ENCODE results near the gene EFCAB9.
A peak's percentile ranks its signal among the peaks of the same experiment; 100 is the strongest.

The EFCAB9 gene

DNA sequence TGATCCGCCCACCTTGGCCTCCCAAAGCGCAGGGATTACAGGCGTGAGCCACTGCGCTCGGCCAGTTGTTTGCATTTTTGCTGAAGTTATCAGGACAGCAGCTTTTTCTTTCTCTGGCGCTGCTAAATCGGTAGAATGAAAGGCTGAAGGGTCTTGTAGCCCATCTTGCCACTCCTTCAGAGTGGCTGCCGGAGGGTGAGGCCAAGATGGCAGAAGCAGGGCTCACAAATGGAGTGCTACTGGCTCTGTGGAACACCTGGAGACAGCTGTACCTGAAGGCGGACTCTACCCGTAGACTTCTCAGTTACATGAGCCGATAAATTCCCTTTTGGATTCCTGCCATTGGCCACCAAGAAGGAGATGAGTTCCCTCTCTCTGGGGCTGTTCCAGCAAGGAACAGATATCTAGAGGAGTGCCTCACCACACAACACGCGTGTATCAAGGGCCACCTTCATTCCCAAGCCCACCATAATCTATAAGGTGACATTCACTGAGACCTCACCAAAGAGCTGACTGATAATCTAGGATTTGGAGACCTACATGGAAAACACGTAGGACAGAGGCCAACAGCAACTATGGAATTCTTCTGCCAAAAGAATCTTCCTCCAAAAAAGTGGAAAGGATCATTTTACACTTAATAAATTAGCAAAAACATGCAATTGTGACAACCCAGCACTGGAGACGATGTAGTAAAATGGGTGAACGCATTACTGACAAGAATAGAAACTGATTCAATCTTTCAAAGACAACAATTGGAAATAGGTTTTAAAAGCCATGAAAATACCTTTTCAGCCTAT is 27.7 kb upstream of the EFCAB9 start:
- DNase-seq = no peak

DNA sequence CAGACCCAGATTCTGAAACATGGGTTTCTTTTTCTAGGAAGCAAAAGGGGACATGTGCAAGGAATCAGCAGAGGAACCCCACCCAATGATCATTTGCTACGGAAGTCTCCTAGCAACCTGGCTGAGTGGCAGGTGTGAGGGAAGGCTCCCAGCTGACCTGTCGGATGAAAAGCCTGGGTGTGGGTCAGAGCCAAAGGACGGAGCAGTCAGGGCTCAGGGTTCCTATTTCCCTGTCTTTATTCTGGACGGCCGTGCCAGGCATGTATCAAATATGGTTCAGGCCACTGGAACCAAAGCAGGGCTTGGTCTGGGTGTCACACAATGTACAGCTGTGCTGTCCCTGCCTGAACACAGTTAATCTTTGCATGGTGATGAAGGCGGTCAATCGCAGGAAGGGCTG is 26.1 kb upstream of the EFCAB9 start:
- no peak for DNase-seq

DNA sequence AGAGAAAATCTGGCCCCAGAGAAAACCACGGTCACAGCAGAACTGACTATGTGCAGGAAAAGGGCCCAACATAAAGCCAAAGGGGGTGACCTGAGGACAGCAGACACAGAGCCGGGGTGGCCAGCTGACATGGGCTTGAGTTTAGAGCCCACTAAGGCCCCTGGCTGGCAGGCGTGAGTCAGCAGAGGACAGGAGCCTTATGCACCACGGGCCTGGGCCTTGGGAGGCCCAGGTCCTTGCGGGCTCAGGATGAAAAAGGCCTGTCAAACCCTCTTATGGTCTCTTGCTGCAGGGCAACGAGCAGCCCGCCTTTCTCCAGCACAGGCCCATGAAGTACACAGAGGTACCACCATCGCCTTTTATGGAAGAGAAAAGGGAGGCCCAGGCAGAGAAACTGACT is 25.7 kb upstream of the EFCAB9 start:
- no peak for DNase-seq

DNA sequence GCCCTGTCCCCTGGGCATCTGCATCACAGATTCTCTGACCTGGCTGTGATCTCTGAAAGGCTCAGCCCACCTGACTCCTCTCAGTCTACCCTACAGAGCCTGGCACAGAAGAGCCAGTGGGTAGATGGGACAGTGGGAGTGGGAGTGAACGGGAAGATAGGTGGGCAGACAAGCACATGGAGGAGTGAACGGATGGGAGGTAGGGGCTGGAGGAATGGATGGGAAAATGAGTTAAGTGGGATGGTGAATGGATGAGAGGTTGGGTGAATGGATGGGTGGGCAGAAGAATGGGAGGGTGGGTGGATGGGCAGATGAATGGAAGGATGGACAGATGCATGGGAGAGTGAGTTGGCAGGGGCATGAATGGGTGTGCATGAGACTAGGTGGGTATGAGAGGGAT is 24.8 kb upstream of the EFCAB9 start:
- no peak for DNase-seq

DNA sequence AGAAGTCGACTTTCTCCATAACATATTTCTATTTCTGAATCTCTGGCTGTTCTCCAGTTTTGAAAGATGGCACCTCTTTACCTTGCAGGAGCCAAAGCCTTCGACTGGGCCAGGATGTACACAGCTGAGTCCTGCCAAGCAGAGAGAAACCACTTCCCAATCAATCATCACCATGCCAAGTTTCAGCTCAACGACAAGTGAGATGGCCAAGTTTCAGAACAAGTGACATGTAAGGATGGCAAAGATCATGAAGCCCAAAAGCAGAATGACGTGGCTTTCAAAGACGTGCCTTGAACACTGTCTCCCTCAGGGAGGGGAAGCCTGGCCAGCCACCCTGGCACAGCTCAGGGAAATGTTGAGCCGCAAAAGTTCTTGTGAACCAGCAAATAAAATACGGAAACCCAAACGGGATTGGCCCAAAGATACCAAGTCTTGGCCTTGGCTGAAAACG is 23.7 kb upstream of the EFCAB9 start:
- DNase-seq = no peak

DNA sequence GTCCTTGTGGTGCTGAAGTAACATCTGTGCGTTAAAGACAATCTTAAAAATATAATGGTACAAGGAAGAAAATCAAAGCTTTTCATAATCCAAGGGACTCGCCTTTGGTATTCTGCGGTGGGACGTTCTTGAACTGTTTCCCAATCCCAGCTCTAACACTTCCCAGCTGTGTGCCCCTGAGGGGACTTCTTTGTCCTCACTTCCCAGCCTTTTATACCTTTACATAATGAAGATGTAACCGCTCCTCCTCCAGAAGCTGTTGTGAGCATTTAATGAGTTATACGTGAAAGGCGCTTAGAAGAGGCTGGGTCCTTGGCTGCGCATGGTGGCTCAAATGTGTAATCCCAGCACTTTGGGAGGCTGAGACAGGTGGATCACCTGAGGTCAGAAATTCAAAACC is 22.9 kb upstream of the EFCAB9 start:
- DNase-seq = no peak

DNA sequence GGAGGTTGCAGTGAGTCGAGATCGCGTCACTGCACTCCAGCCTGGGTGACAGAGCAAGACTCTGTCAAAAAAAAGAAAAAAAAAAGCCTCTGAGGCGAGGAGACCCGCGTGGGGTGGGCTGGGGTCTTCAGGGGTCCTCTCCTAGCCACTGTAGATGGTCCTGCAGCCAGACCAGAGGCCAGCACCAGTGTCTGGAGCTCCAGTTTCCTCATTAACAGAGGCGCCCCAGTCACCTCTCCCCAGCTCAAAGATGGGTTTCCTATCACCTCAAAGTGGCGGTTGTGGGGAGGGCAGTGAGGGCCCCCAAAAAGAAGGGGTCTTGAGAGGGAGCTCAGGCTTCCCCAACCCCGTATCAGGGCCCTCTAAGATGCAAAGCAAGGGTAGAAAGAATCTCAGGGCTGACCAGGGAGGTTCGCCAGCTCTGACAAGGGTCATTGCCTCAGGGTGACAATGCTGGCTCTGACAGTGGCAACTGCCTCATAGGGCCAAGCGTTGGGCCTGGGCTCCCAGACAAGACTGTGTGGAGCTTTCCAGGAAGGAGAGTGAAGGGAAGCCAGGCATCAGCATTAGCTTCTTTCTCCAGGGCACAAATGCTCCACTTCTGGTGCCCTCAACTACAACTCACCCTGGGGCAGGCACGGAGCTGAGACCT is 20.9 kb upstream of the EFCAB9 start:
- no peak for DNase-seq

DNA sequence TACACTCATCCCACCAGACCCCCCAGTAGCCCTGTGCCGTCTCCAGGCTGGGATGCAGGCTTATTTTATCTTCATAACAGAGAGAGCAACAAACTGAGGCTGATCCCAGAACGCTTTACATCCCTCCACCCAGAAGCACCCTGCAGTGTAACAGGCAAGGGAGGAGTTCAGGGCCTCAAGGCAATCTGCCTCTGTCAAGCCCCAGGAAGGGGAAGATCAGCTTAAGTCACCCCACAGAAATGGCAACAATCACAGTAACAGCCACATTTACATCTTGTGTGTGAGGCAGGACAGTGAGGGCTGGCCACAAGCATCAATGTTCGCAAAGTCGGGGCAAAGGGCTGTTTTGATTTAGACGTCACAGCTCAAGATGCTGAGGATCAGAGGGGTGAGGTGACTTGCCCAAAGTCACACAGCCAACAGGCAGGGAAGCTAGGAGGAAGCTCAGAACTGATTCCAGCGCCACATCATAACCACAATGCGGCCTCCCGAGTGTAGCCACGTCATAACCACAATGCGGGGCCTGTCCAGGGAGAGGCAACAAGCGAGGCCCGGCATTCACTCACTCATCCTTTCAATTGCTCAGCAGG is 20.3 kb upstream of the EFCAB9 start:
- peak; percentile 79 for DNase-seq

DNA sequence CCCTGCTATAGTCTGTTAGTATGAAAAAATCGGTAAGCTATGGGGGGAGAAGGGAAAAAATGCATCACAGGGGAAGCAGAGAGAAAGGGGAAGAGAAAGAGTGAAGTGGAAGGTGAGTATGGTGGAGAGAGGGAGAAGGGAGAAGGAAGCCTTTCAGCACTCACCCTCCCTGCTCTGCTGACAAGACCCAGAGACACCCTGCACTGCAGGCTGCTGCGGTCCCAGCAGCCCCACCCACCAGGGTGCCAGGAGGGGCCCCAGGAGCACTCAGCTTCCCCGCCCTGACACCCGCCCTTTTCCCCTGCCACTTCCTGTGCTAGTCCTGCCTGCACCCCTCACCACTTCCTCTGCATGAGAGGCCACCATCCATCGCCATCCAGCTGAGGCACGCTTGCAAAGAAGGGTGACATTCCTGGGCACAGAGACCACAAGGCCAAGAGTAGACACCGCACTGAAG is 18.7 kb upstream of the EFCAB9 start:
- peak; percentile 89 for DNase-seq

DNA sequence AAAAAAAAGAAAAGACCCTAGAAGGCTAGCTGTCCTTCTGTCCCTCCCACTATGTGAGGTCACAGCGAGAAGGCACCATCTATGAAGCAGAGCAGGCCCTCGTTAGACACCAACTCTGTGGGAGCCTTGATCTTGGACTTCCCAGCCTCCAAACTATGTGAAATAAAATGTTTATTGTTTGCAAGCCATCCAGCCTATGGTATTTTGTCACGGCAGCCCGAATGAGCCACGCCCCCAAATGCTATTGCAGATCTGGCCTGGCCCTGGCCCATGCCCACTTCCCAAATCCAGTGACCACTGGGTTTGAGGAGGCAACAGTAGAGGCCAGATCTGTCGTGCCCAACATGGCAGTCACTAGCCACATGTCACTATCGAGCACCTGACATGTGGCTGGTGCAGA is 16.8 kb upstream of the EFCAB9 start:
- no peak for DNase-seq

DNA sequence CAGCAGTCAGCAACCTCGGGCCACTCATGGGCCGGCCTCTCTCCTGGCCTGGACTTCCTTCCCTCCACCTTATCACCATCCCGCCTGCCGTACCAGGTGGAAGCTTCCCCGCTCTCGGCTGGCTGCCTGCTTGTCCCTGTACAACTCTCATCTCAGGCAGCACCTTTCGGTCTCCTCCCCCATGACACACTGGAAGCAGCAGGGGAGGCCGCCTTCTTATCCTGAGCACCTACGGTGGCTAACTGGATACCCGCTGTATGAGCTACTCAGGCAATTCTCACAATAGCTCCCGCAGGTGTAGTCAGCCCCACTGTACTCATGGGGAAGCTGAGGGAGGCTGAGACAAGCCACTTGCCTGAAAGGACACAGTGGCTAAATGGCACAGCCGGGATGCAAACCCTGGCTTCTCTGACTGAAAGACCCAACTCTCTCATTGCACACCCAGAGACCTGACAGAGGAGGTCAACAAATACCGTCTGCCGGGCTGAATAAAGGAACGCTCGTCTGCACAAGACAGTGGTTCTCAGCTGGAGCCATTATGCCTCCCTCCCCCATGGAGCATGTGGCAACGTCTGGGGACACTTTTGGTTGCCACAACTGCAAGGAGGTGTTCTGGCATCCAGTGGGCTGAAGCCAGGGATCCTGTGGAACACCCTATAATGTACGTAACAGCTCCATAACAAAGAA is 15.5 kb upstream of the EFCAB9 start:
- no peak for DNase-seq

DNA sequence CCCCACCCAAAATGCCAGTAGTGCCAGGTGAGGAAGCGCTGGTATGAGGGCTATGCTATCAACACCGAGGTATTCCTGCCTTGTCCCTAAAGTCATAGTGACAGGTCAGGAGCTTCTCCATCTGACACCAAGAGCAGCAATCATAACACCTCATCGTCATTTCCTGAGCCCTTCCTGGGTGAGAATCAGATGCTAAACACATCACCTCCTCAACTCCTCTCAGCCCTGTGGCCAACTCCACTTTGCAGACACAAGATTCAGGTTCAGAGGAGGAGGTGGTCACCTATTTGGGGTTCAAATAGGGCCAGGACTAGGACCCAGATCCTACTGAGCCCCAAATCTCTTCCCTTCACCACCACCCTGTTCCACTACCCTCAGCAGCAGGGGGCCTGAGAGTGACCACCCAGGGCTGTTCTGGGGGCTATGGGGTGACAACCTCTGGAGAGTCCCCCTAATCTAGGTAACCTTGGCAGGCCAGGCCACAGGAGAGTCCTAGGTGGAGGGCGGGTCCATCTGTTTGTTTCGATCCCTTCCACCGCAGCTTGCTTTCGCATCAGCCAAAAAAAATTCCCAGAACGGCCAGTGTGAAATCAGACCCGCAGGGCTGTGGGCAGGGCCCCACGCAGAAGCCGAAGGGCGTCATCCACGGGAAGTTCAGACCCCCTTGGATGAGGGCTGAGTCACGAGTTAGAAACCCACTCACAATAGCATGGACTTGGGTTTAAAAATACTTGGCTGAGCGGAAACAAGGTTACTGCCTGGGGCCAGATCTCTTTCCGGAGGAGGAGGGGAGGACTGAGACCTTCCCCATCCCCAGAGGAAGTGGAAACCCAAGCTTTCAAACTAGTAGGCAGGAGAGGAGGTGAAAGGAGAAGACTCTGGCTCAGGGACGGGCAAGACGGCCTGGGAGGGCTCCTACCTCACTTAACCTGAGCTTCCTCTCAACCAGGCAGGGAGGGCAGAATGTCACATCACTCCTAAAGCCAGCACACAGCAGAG is 14.7 kb upstream of the EFCAB9 start:
- DNase-seq = peak; percentile 54

DNA sequence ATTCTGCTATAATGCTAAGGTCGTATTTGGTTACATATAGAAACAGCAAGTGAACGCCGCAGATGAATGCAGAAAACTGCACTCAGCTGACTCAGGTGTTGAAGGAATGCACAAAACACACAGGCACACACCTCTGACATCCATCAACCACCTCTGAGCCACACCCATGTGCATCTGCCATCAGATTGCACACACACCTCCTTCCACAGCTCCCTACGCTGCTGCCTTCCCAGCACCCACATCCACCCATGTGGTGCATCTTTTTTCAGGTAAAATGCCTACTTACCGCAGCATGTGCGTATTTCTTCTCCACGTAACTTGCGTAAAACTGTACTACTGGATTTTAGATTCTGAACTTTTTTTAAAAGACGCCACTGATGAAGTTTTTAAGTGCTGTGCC is 13.0 kb upstream of the EFCAB9 start:
- DNase-seq = peak; percentile 13

DNA sequence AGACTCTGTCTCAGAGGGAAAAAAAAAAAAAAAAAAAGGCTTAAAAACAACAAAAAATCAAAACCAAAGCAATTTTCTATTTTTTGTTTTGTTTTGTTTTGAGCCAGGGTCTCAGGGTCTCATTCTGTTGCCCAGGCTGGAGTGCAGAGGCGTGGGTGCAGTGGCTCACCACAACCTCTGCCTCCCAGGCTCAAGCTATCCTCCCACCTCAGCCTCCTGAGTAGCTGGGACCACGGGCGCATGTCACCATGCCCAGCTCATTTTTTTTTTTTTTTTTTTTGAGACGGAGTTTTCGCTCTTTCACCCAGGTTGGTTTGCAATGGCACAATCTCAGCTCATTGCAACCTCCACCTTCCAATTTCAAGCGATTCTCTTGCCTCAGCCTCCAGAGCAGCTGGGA is 11.7 kb upstream of the EFCAB9 start:
- no peak for DNase-seq

DNA sequence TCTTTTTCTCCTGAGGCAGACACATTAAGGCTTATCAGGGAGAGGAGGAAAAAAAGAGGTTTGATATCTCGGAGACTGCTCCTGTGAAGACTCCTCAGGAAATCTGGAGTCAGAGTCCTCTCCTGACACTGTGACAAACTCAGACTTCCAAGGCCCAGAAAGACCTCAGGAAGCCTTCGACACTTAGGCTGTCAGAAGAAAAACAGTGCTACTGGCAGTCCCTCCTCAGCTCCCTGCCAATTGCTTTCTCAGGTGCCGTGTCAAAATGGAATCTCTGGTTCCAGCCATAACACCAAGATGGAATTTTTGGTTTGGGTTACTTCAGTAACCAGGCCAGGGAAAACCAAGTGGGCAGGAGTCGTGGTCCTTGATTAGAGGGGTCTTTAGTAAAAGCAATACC is 10.1 kb upstream of the EFCAB9 start:
- DNase-seq = no peak

DNA sequence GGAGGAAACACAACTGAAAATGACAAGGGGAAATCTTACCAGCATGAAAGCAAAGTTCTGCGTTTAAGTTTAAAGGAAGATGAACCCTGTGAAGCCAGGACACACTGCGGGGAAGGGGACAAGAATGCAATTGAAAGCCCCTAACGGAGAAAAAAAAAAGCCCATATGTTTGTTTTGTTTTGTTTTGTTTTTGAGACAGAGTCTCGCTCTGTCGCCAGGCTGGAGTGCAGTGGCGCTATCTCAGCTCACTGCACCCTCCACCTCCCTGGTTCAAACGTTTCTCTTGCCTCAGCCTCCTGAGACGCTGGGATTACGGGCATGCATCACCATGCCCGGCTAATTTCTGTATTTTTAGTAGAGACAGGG is 8.9 kb upstream of the EFCAB9 start:
- DNase-seq = no peak

DNA sequence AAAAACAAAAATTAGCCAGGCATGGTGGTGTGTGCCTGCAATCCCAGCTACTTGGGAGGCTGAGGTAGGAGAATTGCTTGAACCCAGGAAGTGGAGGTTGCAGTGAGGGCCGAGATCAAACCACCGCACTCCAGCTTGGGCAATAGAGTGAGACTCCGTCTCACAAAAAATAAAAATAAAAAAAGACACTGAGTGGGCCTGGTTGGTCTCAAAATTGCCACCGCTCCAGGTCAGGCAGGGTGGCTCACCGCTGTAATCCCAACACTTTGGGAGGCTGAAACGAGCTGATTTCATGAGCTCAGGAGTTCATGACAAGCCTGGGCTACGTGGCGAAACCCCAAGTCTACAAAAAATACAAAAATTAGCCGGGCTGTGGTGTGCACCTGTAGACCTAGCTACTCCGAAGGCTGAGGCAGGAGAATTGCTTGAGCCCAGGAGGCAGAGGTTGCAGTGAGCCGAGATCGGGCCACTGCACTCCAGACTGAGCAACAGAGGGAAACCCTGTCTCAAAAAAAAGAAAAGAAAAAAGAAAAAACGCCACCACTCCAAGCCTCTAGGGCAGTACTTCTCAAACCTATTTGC is 7.8 kb upstream of the EFCAB9 start:
- no peak for DNase-seq

DNA sequence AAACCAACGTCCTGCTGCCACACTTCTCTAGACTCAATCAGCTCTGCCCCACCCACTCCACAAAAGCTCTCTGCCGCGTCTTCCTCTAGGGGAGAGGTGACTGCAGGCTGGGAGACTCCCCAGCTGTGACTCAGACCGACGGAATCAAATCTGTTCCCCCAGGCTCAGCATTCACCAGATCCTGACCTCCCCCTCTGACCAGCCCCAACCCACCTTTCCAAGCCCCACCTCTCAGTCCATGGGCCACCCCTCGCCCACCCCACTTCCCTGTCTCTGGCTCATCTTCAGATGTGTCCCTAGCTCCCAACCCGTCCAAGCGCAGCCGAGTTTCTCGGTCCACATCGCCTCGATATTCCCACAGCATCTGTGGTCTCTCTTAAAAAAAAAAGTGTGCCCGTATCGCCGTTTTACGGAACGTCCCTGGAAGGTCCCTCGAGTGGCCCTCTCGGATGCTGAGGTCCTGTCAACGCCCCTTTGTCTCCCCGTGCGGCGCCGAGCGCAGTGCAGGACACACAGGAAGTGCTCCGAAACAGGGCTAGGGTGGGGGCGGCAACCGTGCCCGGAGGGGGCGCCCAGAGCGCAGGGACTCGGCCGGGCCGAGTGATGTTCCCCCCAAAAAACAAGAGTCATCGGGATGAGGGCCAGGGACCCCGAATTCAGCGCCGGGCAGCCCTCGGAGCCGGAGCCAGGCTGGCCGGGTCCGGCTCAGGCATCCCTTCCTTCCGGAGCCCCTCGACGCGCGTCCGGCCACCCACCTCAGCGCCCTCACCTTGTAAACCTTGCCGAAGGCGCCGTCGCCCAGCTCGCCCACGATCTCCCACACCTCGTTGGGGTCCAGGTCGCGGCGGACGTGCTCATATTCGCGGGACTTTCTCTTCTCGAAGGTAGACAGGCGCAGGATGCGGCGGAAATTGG is 6.6 kb upstream of the EFCAB9 start:
- DNase-seq = peak; percentile 71

DNA sequence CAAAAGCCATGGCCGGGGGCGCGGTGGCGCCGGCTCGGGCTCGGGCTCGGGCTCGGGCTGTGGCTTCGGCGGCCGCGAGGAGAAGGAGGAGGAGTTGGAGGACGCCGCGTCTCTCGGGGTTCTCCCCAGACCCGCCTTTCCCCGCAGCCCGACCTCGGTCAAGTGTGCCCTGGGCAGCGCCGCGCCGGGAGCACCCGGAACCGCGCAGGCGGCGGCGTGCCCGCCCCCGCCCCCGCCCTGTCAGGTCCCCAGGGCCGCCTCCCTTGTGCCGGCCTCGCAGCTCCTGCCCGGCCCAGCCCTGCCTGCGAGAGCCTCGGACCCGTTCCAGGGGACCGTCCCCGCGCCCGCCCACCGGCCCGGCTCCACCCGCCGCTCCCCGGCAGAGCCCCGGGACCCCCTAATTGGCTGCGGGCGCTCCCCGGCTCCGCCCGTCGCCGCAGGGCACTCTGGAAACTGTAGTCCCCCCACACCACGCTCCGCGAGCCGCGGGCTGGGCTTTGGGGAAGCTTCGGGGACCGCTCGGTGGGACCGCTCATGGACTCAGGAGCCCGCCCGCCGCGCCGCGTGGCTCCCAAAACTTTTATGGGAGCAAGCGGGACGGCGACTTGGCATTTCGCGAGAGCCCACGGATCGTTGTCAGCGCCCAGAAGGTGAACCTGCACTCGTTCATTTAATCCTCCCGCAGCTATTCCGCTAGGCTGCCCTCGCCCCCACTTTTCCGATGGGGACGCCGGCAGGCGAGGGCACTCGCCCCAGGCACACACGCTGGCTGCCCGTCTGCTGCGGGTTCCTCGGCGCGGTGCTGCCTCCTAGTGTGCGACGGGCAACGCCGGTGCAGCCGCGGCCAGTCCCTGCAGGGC is 5.7 kb upstream of the EFCAB9 start, which contains the start of gene STK10:
TSS of gene STK10 (minus strand) at position 192 of the 860 bp plus-strand sequence. CDS start at position 10, 182 bp downstream.
- peak; percentile 88 for DNase-seq

All from stimulated activated naive CD4-positive, alpha-beta T cell treated with Interleukin-2 at 50 U/mL for 16 hours (primary cell).